Gastrocnemius medialis (tissue), 4 donors: Measurements from ENCODE around the gene AMBRA1. TPM values are rescaled to one million over a fixed set of nuclear protein-coding genes. Genes with fewer than 3 reads are reported as not detected.

Experiments
- ATAC-seq, 2 donors: fragments of 150-250 bp; one replicate each; pipeline ENCODE4 v1.9.1; 2016
- DNase-seq, 2 donors: peaks; one replicate each; pipeline ENCODE4 v3.0.0-alpha.2; 2019
- H3K27ac ChIP-seq, 4 donors: fragments of 200-600 bp; sonication (generic); 1 replicate in 1 of 4; 2 replicates in 3 of 4; pipeline ENCODE4 v1.5.1; 2016 to 2018; ENCODE audit warnings: mild to moderate bottlenecking in 2 of 4, moderate library complexity in 1 of 4
- H3K27me3 ChIP-seq, 3 donors: fragments of 200-600 bp; sonication (generic) in 2 of 3; 1 replicate in 1 of 3; 2 replicates in 2 of 3; pipeline versions ENCODE4 v1.5.1 to v1.6.0; 2016 to 2019; ENCODE audit warnings: mild to moderate bottlenecking in 1 of 3, moderate library complexity in 1 of 3
- H3K36me3 ChIP-seq, 2 donors: fragments of 200-600 bp; sonication (generic) in 1 of 2; one replicate each; pipeline ENCODE4 v1.5.1; 2017 to 2018
- H3K4me1 ChIP-seq, 2 donors: fragments of 200-600 bp; sonication (generic) in 1 of 2; one replicate each; pipeline ENCODE4 v1.5.1; 2016 to 2017; ENCODE audit warnings: mild to moderate bottlenecking in 2 of 2
- H3K4me3 ChIP-seq, 4 donors: fragments of 200-600 bp; sonication (generic) in 3 of 4; 1 replicate in 1 of 4; 2 replicates in 3 of 4; pipeline ENCODE4 v1.5.1; 2016 to 2019; ENCODE audit warnings: mild to moderate bottlenecking in 2 of 4
- H3K9me3 ChIP-seq, 3 donors: fragments of 200-600 bp; sonication (generic) in 2 of 3; 1 replicate in 1 of 3; 2 replicates in 2 of 3; pipeline ENCODE4 v1.5.1; 2016 to 2019
- CTCF ChIP-seq, 5 experiments: fragments of 450-650 bp in 3 of 5; fragments of 200-600 bp in 2 of 5; sonication (generic) in 2 of 5; IDR thresholded peaks in 4 of 5; conservative IDR thresholded peaks in 1 of 5; 1 replicate in 4 of 5; 2 replicates in 1 of 5; pipeline ENCODE4 v1.5.1; 2016 to 2019; ENCODE audit warnings: antibody characterized with exemption in 5 of 5, mild to moderate bottlenecking in 3 of 5, moderate library complexity in 3 of 5
- POLR2A ChIP-seq, 2 donors: fragments of 450-650 bp; IDR thresholded peaks; one replicate each; pipeline ENCODE4 v1.6.1; 2017; ENCODE audit warnings: antibody characterized with exemption in 2 of 2, mild to moderate bottlenecking in 2 of 2, moderate library complexity in 2 of 2
- in situ Hi-C, 4 donors: fragments of 200-750 bp; cut with MboI; loops; one replicate each; pipeline versions ENCODE4 v1.15.0 to v1.8.0; 2017; ENCODE audit warnings: low sequenced_read_pairs in 4 of 4
- intact Hi-C: fragments of 100-400 bp; cut with DNase I; formaldehyde crosslinking; loops from one replicate; pipeline ENCODE4 v1.15.1; 2023; ENCODE audit warnings: low total_unique reads
- total RNA-seq, 4 donors: library from RNA; depleted of rRNA; stranded (reverse); fragments of >200 nt; gene quantifications; one replicate each; pipeline versions ENCODE4 v1.1.0 to v1.2.3, GENCODE V29; 2016

Gene AMBRA1
- total RNA-seq, 4 donors from 2014 or later = 17.3 to 24.3 (median 20.7) TPM

GRCh38 chr11:46611526-46612304, 17.9 kb upstream of the AMBRA1 start:
- no peak for ATAC-seq
- DNase-seq = no peak
- Histone ChIP-seq H3K9me3 (no peaks in the 10 kb centered on the region), H3K27me3 (no peaks in the 10 kb centered on the region), H3K36me3 (no peaks in the 10 kb centered on the region), H3K4me3 (no peak overlapping the region), H3K27ac (no peak overlapping the region), H3K4me1 (peaks cover 18 to 21% of the 10 kb centered on the region in 2 donors)
- in situ Hi-C loops = no loop called here
- no peak for TF ChIP-seq POLR2A (IDR thresholded peaks at IDR 0.05)
- TF ChIP-seq CTCF (IDR thresholded peaks at IDR 0.05 in 4 of 5, conservative IDR thresholded peaks at IDR 0.05 in 1 of 5) = no peak
- intact Hi-C loops = no loop called here

DNA sequence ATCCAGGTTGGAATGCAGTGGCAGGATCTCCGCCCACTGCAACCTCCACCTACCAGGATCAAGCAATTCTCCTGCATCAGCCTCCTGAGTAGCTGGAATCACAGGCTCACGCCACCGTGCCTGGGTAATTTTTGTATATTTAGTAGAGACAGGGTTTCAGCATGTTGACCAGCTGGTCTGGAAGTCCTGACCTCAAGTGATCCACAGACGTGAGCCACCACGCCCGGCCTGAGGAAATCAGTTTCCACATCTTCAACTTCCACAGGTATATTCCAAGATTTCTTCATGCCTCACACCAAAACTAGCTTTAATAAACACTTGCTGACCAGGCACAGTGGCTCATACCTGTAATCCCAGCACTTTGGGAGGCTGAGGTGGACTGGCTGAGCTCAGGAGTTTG, 15.6 kb upstream of the AMBRA1 start:
- H3K27ac ChIP-seq = no peak overlapping the region
- ATAC-seq (no peak), DNase-seq (no peak)
- H3K27me3 ChIP-seq = no peaks in the 10 kb centered on the region
- H3K36me3 ChIP-seq = no peaks in the 10 kb centered on the region
- peaks cover 10 to 11% of the 10 kb centered on the region in 2 donors for H3K4me1 ChIP-seq
- TF ChIP-seq CTCF (IDR thresholded peaks at IDR 0.05 in 4 of 5, conservative IDR thresholded peaks at IDR 0.05 in 1 of 5) (no peak), POLR2A (IDR thresholded peaks at IDR 0.05) (no peak)
- intact Hi-C loops (no loop called here), in situ Hi-C loops (no loop called here)
- no peak overlapping the region for H3K4me3 ChIP-seq
- H3K9me3 ChIP-seq = no peaks in the 10 kb centered on the region

- in situ Hi-C loops = no loop called here
- ATAC-seq (no peak), DNase-seq (no peak)
- peaks cover 10 to 11% of the 10 kb centered on the region in 2 donors for H3K4me1 ChIP-seq
- H3K36me3 ChIP-seq = peaks cover 0 to 7% of the 10 kb centered on the region in 2 donors
- H3K27ac ChIP-seq = no peak overlapping the region
- no peaks in the 10 kb centered on the region for H3K27me3 ChIP-seq
- H3K4me3 ChIP-seq = no peak overlapping the region
- intact Hi-C loops = no loop called here
- H3K9me3 ChIP-seq = no peaks in the 10 kb centered on the region
- TF ChIP-seq CTCF (IDR thresholded peaks at IDR 0.05 in 4 of 5, conservative IDR thresholded peaks at IDR 0.05 in 1 of 5) (no peak), POLR2A (IDR thresholded peaks at IDR 0.05) (no peak)
Observed at GRCh38 chr11:46607516-46607915, 13.7 kb upstream of the AMBRA1 start.

- ATAC-seq (no peak), DNase-seq (no peak)
- Histone ChIP-seq H3K36me3 (peaks cover 0 to 7% of the 10 kb centered on the region in 2 donors), H3K27me3 (no peaks in the 10 kb centered on the region), H3K4me3 (no peak overlapping the region), H3K9me3 (no peaks in the 10 kb centered on the region), H3K4me1 (peaks cover 0 to 16% of the 10 kb centered on the region in 2 donors), H3K27ac (no peak overlapping the region)
- in situ Hi-C loops = loop anchor here in 1 of 4 donors (5.0 kb wide), 1 partner anchor 57 kb away; no protein-coding TSS in a partner anchor
- TF ChIP-seq CTCF (IDR thresholded peaks at IDR 0.05 in 4 of 5, conservative IDR thresholded peaks at IDR 0.05 in 1 of 5) (no peak), POLR2A (IDR thresholded peaks at IDR 0.05) (no peak)
- intact Hi-C loops = no loop called here
Observed at GRCh38 chr11:46604796-46605195, 11.0 kb upstream of the AMBRA1 start.
